A673 (cell line): ENCODE data around the gene CPED1. TPM values are rescaled to one million over a fixed set of nuclear protein-coding genes. Genes with fewer than 3 reads are reported as not detected.
"Not testable (repeated sequence)": the region's sequence is repeated elsewhere in the genome, so short reads cannot be mapped to it uniquely, and the experiment has no call there.

Experiments used
- BruUV-seq: library from RNA; stranded (reverse); fragments of 400-500 nt; replicated peaks from 2 replicates; lab custom pipeline; 2021; lab: Mats Ljungman, UMichigan
- CTCF ChIA-PET: fragments of 300-600 bp; sonication (Branson Sonifier 250); formaldehyde crosslinking; loops from one replicate; lab custom pipeline; 2022; ENCODE audit warnings: antibody characterized with exemption; lab: Charles Lee
- POLR2A ChIA-PET: fragments of 300-600 bp; sonication (Branson Sonifier 250); formaldehyde crosslinking; loops from one replicate; lab custom pipeline; 2022; ENCODE audit warnings: antibody characterized with exemption; ENCODE audit not compliant: low non-redundant PET; lab: Charles Lee
- DNase-seq: peaks from one replicate; pipeline ENCODE4 v3.0.0-alpha.2; 2015; ENCODE audit warnings: low spot score
- H3K27ac ChIP-seq: fragments of 200-600 bp; sonication (generic); 2 replicates; pipeline ENCODE4 v1.5.1; 2016; ENCODE audit warnings: mixed run types, low read depth, mild to moderate bottlenecking, mixed read lengths, antibody characterized with exemption, low read length; ENCODE audit not compliant: poor library complexity, severe bottlenecking
- H3K27me3 ChIP-seq: fragments of 200-600 bp; sonication (generic); replicated peaks from 2 replicates; pipeline ENCODE4 v1.6.1; 2017; ENCODE audit warnings: mixed run types, low read depth, mild to moderate bottlenecking, mixed read lengths, antibody characterized with exemption, low read length; ENCODE audit not compliant: insufficient read depth, poor library complexity
- H3K36me3 ChIP-seq: fragments of 200-600 bp; sonication (generic); 2 replicates; pipeline ENCODE4 v1.6.1; 2016; ENCODE audit warnings: mixed run types, mild to moderate bottlenecking, mixed read lengths, antibody characterized with exemption, low read length; ENCODE audit not compliant: insufficient read depth, poor library complexity, severe bottlenecking
- H3K4me1 ChIP-seq: fragments of 200-600 bp; sonication (generic); 2 replicates; pipeline ENCODE4 v1.6.1; 2017; ENCODE audit warnings: mixed run types, mild to moderate bottlenecking, mixed read lengths, antibody characterized with exemption, low read length; ENCODE audit not compliant: insufficient read depth, poor library complexity, severe bottlenecking
- H3K4me3 ChIP-seq: fragments of 200-600 bp; sonication (generic); 2 replicates; pipeline ENCODE4 v1.5.1; 2016; ENCODE audit warnings: low read depth, mixed run types, mild to moderate bottlenecking, mixed read lengths, low read length; ENCODE audit not compliant: poor library complexity, severe bottlenecking
- H3K9me3 ChIP-seq: fragments of 200-600 bp; sonication (generic); 2 replicates; pipeline ENCODE4 v1.6.1; 2016; ENCODE audit warnings: mixed run types, low read depth, mild to moderate bottlenecking, mixed read lengths, antibody characterized with exemption, low read length; ENCODE audit not compliant: poor library complexity, severe bottlenecking
- EZH2 ChIP-seq: fragments of 200-600 bp; sonication (generic); IDR thresholded peaks from 2 replicates; pipeline ENCODE4 v1.6.1; 2017; ENCODE audit warnings: borderline replicate concordance, low read depth, mild to moderate bottlenecking, mixed read lengths, antibody characterized with exemption, low read length; ENCODE audit not compliant: poor library complexity, severe bottlenecking
- intact Hi-C: fragments of 100-400 bp; cut with micrococcal nuclease; formaldehyde crosslinking; loops from one replicate; pipeline ENCODE4 v1.10.0; 2022; ENCODE audit not compliant: unreplicated experiment
- total RNA-seq: library from RNA; stranded (reverse); gene quantifications from 2 replicates; pipeline ENCODE4 v1.2.3, GENCODE V29; 2021
- TF ChIP-seq, protein P1 (sequence below): fragments of 300-800, 200-600 bp; sonication (generic); conservative IDR thresholded peaks from 2 replicates; pipeline ENCODE4 v1.5.1; 2017; ENCODE audit warnings: low read depth, mild to moderate bottlenecking, antibody characterized with exemption, low read length, moderate library complexity, mixed read lengths

CPED1 gene
- total RNA-seq, 1 experiment from 2014 or later, result 0.15 TPM

GRCh38 chr7:121002048-121002756 is 13.7 kb downstream of the CPED1 start:
- BruUV-seq, result no TSS peak
- Histone ChIP-seq H3K4me1 (peaks cover 5% of the 10 kb centered on the region), H3K4me3 (no peak overlapping the region), H3K27me3 (no peaks in the 10 kb centered on the region), H3K9me3 (no peaks in the 10 kb centered on the region), H3K36me3 (no peaks in the 10 kb centered on the region), H3K27ac (no peak overlapping the region)
- no peak for DNase-seq
- intact Hi-C loops, result no loop called here
- ChIA-PET CTCF (no interaction called here), POLR2A (no interaction called here)
- no peak for TF ChIP-seq EZH2
- TF ChIP-seq, protein P1, sequence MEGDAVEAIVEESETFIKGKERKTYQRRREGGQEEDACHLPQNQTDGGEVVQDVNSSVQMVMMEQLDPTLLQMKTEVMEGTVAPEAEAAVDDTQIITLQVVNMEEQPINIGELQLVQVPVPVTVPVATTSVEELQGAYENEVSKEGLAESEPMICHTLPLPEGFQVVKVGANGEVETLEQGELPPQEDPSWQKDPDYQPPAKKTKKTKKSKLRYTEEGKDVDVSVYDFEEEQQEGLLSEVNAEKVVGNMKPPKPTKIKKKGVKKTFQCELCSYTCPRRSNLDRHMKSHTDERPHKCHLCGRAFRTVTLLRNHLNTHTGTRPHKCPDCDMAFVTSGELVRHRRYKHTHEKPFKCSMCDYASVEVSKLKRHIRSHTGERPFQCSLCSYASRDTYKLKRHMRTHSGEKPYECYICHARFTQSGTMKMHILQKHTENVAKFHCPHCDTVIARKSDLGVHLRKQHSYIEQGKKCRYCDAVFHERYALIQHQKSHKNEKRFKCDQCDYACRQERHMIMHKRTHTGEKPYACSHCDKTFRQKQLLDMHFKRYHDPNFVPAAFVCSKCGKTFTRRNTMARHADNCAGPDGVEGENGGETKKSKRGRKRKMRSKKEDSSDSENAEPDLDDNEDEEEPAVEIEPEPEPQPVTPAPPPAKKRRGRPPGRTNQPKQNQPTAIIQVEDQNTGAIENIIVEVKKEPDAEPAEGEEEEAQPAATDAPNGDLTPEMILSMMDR, result no peak

GRCh38 chr7:121002757-121003200 is 14.3 kb downstream of the CPED1 start:
- intact Hi-C loops, result no loop called here
- DNase-seq, result no peak
- H3K4me3 ChIP-seq, result no peak overlapping the region
- no peaks in the 10 kb centered on the region for H3K9me3 ChIP-seq
- TF ChIP-seq, protein P1, result no peak
- TF ChIP-seq EZH2, result no peak
- no peaks in the 10 kb centered on the region for H3K27me3 ChIP-seq
- BruUV-seq, result no TSS peak
- ChIA-PET POLR2A (no interaction called here), CTCF (no interaction called here)
- H3K4me1 ChIP-seq, result peaks cover 5% of the 10 kb centered on the region
- no peak overlapping the region for H3K27ac ChIP-seq
- no peaks in the 10 kb centered on the region for H3K36me3 ChIP-seq

- H3K27me3 ChIP-seq, result no peaks in the 10 kb centered on the region
- H3K36me3 ChIP-seq, result no peaks in the 10 kb centered on the region
- H3K27ac ChIP-seq, result no peak overlapping the region
- ChIA-PET CTCF (no interaction called here), POLR2A (no interaction called here)
- no peaks in the 10 kb centered on the region for H3K4me1 ChIP-seq
- no peak for DNase-seq
- TF ChIP-seq EZH2, result no peak
- TF ChIP-seq, protein P1, result no peak
- intact Hi-C loops, result no loop called here
- BruUV-seq, result no TSS peak
- H3K9me3 ChIP-seq, result no peaks in the 10 kb centered on the region
- no peak overlapping the region for H3K4me3 ChIP-seq
Measured at GRCh38 chr7:121003986-121004685, 15.6 kb downstream of the CPED1 start.

- H3K9me3 ChIP-seq, BruUV-seq, POLR2A ChIA-PET, H3K27ac ChIP-seq, H3K27me3 ChIP-seq, H3K4me3 ChIP-seq, CTCF ChIA-PET, H3K4me1 ChIP-seq, DNase-seq, intact Hi-C loops, H3K36me3 ChIP-seq: not testable (repeated sequence)
Measured at GRCh38 chr7:121005058-121005457, 16.5 kb downstream of the CPED1 start.
